GM12878 (cell line): ENCODE results near the gene IL36B. TPM values are rescaled to one million over a fixed set of nuclear protein-coding genes. Genes with fewer than 3 reads are reported as not detected.

Experiments
- ATAC-seq: fragments of 200-7000 bp; cut with Tn5 transposase; 3 replicates; pipeline ENCODE4 v1.9.1; 2020; ENCODE audit warnings: mild to moderate bottlenecking, moderate library complexity
- BruUV-seq: library from RNA; stranded (reverse); fragments of 400-500 nt; replicated peaks from 2 replicates; lab custom pipeline; 2021; lab: Mats Ljungman, UMichigan
- CTCF ChIA-PET: fragments of 300-600 bp; sonication (Branson Sonifier 250); formaldehyde crosslinking; extraction: SDS; loops from one replicate; lab custom pipeline; 2021; ENCODE audit warnings: inconsistent platforms; lab: Yijun Ruan, JAX
- POLR2A ChIA-PET: fragments of 350-600 bp; formaldehyde crosslinking; extraction: SDS; loops from one replicate; lab custom pipeline; 2021; ENCODE audit warnings: inconsistent platforms; lab: Charles Lee
- RAD21 ChIA-PET: fragments of 300-600 bp; sonication (Branson Sonifier 250); formaldehyde crosslinking; loops from one replicate; lab custom pipeline; 2023; ENCODE audit warnings: antibody characterized with exemption; ENCODE audit not compliant: unreplicated experiment; lab: Charles Lee
- SMC1A ChIA-PET: fragments of 300-600 bp; sonication (Branson Sonifier 250); formaldehyde crosslinking; loops from one replicate; lab custom pipeline; 2023; ENCODE audit not compliant: unreplicated experiment, uncharacterized antibody; lab: Charles Lee
- DNase-seq: peaks from one replicate; pipeline ENCODE4 v3.0.0-alpha.2; 2011; ENCODE audit warnings: low read depth, low spot score
- FAIRE-seq: peaks from 3 replicates; lab custom pipeline; 2011; peaks lifted over from hg19 to GRCh38; lab: Jason Lieb, UNC
- H2AFZ ChIP-seq: 2 replicates; pipeline ENCODE4 v1.6.0; 2011; ENCODE audit warnings: low read depth, low read length, control low read depth; ENCODE audit not compliant: control insufficient read depth
- H3K27ac ChIP-seq: 2 replicates; pipeline ENCODE4 v1.5.1; 2011; ENCODE audit warnings: control low read depth; ENCODE audit not compliant: control insufficient read depth, insufficient read depth
- H3K27me3 ChIP-seq, 2 experiments: replicated peaks in 1 of 2; 2 replicates each; pipeline versions ENCODE4 v1.6.0 to v1.6.1; 2011; ENCODE audit warnings: low read length in 1 of 2; ENCODE audit not compliant: control insufficient read depth in 2 of 2, insufficient read depth in 2 of 2
- H3K36me3 ChIP-seq, 2 experiments: 2 replicates each; pipeline ENCODE4 v1.5.1; 2011; ENCODE audit warnings: low read length in 1 of 2; ENCODE audit not compliant: control insufficient read depth in 2 of 2, insufficient read depth in 2 of 2
- H3K4me1 ChIP-seq: 2 replicates; pipeline ENCODE4 v1.6.1; 2011; ENCODE audit warnings: mild to moderate bottlenecking, low read length, moderate library complexity, mixed read lengths; ENCODE audit not compliant: control insufficient read depth, insufficient read depth
- H3K4me2 ChIP-seq: 2 replicates; pipeline ENCODE4 v1.6.0; 2011; ENCODE audit warnings: control low read depth; ENCODE audit not compliant: control insufficient read depth, insufficient read depth
- H3K4me3 ChIP-seq: fragments of 200-600 bp; sonication (generic); 2 replicates; pipeline ENCODE4 v1.5.1; 2016
- H3K79me2 ChIP-seq: 2 replicates; pipeline ENCODE4 v1.6.0; 2011; ENCODE audit warnings: low read length; ENCODE audit not compliant: control insufficient read depth, insufficient read depth
- H3K9ac ChIP-seq: 2 replicates; pipeline ENCODE4 v1.8.0; 2011; ENCODE audit warnings: low read length, control low read depth, mixed read lengths; ENCODE audit not compliant: control insufficient read depth, insufficient read depth
- H3K9me3 ChIP-seq: replicated peaks from 3 replicates; pipeline ENCODE4 v1.5.1; 2011; ENCODE audit warnings: mild to moderate bottlenecking, low read length; ENCODE audit not compliant: control insufficient read depth, insufficient read depth
- H4K20me1 ChIP-seq: 2 replicates; pipeline ENCODE4 v1.6.0; 2011; ENCODE audit not compliant: control insufficient read depth, insufficient read depth
- CBX5 ChIP-seq: sonication (generic); IDR thresholded peaks from 2 replicates; pipeline ENCODE4 v1.6.1; 2016; ENCODE audit warnings: low read depth, moderate library complexity, mild to moderate bottlenecking, inconsistent platforms
- ESRRA ChIP-seq: IDR thresholded peaks from 2 replicates; pipeline ENCODE4 v1.6.1; 2012; ENCODE audit warnings: mild to moderate bottlenecking, low read length, improper control_type of control experiment
- IKZF1 ChIP-seq: fragments of 450-650 bp; conservative IDR thresholded peaks from 2 replicates; pipeline ENCODE4 v1.6.1; 2017; ENCODE audit warnings: antibody characterized with exemption, mild to moderate bottlenecking
- IRF4 ChIP-seq: IDR thresholded peaks from 2 replicates; pipeline ENCODE4 v1.6.1; 2011; ENCODE audit warnings: low read depth, low read length
- NFIC ChIP-seq: IDR thresholded peaks from 2 replicates; pipeline ENCODE4 v1.6.1; 2012; ENCODE audit warnings: low read depth, mild to moderate bottlenecking, inconsistent platforms, low read length, moderate library complexity
- NFYA ChIP-seq: IDR thresholded peaks from 2 replicates; pipeline ENCODE4 v1.6.1; 2011; ENCODE audit warnings: low read depth, mild to moderate bottlenecking, low read length, improper control_type of control experiment, borderline replicate concordance
- NR2C2 ChIP-seq: IDR thresholded peaks from 2 replicates; pipeline ENCODE4 v1.6.1; 2011; ENCODE audit warnings: borderline replicate concordance, low read depth; ENCODE audit not compliant: control insufficient read depth, insufficient read length
- RBBP5 ChIP-seq: fragments of 200-600 bp; sonication (generic); conservative IDR thresholded peaks from 2 replicates; pipeline ENCODE4 v1.6.1; 2016
- SIX5 ChIP-seq: IDR thresholded peaks from 2 replicates; pipeline ENCODE4 v1.6.1; 2011; ENCODE audit warnings: mild to moderate bottlenecking, low read depth, low read length, moderate library complexity; ENCODE audit not compliant: severe bottlenecking
- SREBF1 ChIP-seq: IDR thresholded peaks from 2 replicates; pipeline ENCODE4 v1.6.1; 2012; ENCODE audit warnings: mild to moderate bottlenecking, low read length
- WGBS: methylation state at CpG from one replicate; pipeline ENCODE4 v1.1.6; 2016; ENCODE audit warnings: low lambda C conversion rate; ENCODE audit not compliant: insufficient replicate concordance, insufficient coverage; ENCODE audit errors: missing lambda C conversion rate; 5-methylcytosine and 5-hydroxymethylcytosine counted together
- in situ Hi-C: fragments of 300-500 bp; cut with MboI; formaldehyde crosslinking; loops from 9 replicates; pipeline ENCODE4 v1.14.3; 2018; ENCODE audit warnings: mixed read lengths
- intact Hi-C: fragments of 100-400 bp; cut with micrococcal nuclease; formaldehyde crosslinking; loops from one replicate; pipeline ENCODE4 v1.14.2; 2022; ENCODE audit not compliant: unreplicated experiment
- polyA plus RNA-seq, 11 experiments: library from polyadenylated mRNA; depleted of rRNA in 4 of 11; unstranded in 6 of 11; stranded (reverse) in 5 of 11; fragments of >200 nt; fragmentation: Nextera tagmentation in 4 of 11; fragmentation: Illumina TruSeq in 1 of 11; extraction: Ambion mirVana in 4 of 11; extraction: Trizol in 1 of 11; gene quantifications; 1 replicate in 1 of 11; 2 replicates in 10 of 11; pipeline versions ENCODE4 v1.2.1 to v1.2.3, GENCODE V29; 2011 to 2016; ENCODE audit warnings: inconsistent platforms in 2 of 11, missing spikeins in 2 of 11, low read depth in 1 of 11
- total RNA-seq, 4 experiments: library from RNA; depleted of rRNA in 3 of 4; stranded (reverse); fragments of >200 nt in 3 of 4; fragmentation: Illumina TruSeq in 1 of 4; extraction: Trizol in 1 of 4; gene quantifications; 2 replicates each; pipeline versions ENCODE4 v1.2.1 to v1.2.3, GENCODE V29; 2013 to 2021
- TF ChIP-seq, protein P1 (sequence below): IDR thresholded peaks from 2 replicates; pipeline ENCODE4 v1.6.1; 2012; ENCODE audit warnings: low read depth, low read length, improper control_type of control experiment
- TF ChIP-seq, protein P2 (sequence below): fragments of 150-350 bp; IDR thresholded peaks from 2 replicates; pipeline ENCODE4 v1.6.1; 2014; ENCODE audit warnings: mild to moderate bottlenecking, low read depth, low read length
- TF ChIP-seq, protein P3 (sequence below): fragments of 450-650 bp; IDR thresholded peaks from 2 replicates; pipeline ENCODE4 v1.6.1; 2017; ENCODE audit warnings: mild to moderate bottlenecking, moderate library complexity

IL36B gene
- total and polyA plus RNA-seq, 10 of the 15 experiments (the other 5 are each of a cell fraction or from before 2014, with no cell fraction given): not detected

DNA sequence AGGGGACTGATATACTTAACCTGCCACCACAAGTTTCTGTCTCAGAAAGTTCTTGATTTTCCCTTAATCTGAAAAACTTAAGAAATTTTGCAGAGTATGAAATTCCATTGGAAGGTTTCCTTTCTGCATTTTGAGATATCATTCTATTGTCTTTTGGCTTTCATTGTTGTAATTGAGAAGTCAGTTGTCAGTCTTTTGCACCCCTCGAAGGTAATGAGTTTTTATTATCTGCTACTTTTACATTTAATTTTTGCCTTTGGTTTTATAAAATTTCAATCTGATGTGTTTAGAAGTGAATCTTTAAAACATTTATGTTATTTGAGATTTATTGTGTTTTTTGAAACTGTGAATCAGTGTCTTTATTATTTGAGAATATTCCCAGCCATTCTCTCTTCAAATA, 52.2 kb downstream of the IL36B start:
- BruUV-seq: no TSS peak
- FAIRE-seq (no peak), DNase-seq (no peak), ATAC-seq (no peak)
- H3K36me3 ChIP-seq: no peaks in the 10 kb centered on the region
- no peak overlapping the region for H3K4me3 ChIP-seq
- SMC1A ChIA-PET: interaction anchor here (0.6 kb wide), 1 partner anchor 256 kb away, joined by 3 read pairs; no protein-coding TSS in a partner anchor
- TF ChIP-seq, protein P1, sequence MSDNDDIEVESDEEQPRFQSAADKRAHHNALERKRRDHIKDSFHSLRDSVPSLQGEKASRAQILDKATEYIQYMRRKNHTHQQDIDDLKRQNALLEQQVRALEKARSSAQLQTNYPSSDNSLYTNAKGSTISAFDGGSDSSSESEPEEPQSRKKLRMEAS: no peak
- TF ChIP-seq NR2C2: no peak
- peak; percentile 71; the same call in 1 of the 2 replicates for TF ChIP-seq CBX5
- 0% methylated on average over 1 of the region's 1 CpG for WGBS
- no peak overlapping the region for H3K27ac ChIP-seq
- no peaks in the 10 kb centered on the region; the same call in 1 of the 3 replicates for H3K9me3 ChIP-seq
- no peaks in the 10 kb centered on the region for H3K4me1 ChIP-seq
- H3K9ac ChIP-seq: no peak overlapping the region
- POLR2A ChIA-PET: no interaction called here
- RAD21 ChIA-PET: no interaction called here
- no peak overlapping the region for H3K4me2 ChIP-seq
- no peaks in the 10 kb centered on the region for H3K27me3 ChIP-seq
- H3K79me2 ChIP-seq: no peaks in the 10 kb centered on the region
- CTCF ChIA-PET: no interaction called here
- H2AFZ ChIP-seq: no peak overlapping the region
- in situ Hi-C loops: no loop called here
- no peaks in the 10 kb centered on the region for H4K20me1 ChIP-seq
- intact Hi-C loops: no loop called here

DNA sequence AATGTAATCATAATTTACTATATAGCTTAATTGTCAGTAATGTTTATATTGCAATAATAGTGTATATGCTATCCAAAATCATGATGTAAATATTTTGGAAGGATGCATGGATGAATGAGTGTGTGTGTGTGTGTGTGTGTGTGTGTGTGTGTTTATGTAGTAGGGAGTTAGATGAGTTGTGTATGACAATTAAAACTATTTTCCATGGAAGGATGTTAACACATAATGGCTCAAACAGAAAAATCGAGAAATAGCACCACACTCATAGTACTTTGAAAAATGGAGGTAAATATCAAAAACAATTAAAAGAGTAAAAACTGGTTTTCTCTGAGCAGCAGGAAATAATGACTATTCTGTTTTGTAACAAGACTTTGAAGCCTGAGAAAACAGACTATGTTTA, 55.5 kb downstream of the IL36B start:
- FAIRE-seq (no peak), DNase-seq (no peak), ATAC-seq (no peak)
- ChIA-PET POLR2A (no interaction called here), SMC1A (interaction anchor here (0.9 kb wide), 1 partner anchor 9 kb away, joined by 3 read pairs; no protein-coding TSS in a partner anchor), RAD21 (no interaction called here), CTCF (no interaction called here)
- no peaks in the 10 kb centered on the region; the same call in 1 of the 3 replicates for H3K9me3 ChIP-seq
- H3K9ac ChIP-seq: no peak overlapping the region
- no peaks in the 10 kb centered on the region for H3K27me3 ChIP-seq
- no peak overlapping the region for H3K4me2 ChIP-seq
- WGBS: 0% methylated on average over 1 of the region's 1 CpG
- no TSS peak for BruUV-seq
- no peaks in the 10 kb centered on the region for H3K4me1 ChIP-seq
- no peaks in the 10 kb centered on the region for H3K36me3 ChIP-seq
- no peaks in the 10 kb centered on the region for H3K79me2 ChIP-seq
- in situ Hi-C loops: no loop called here
- no peak overlapping the region for H3K4me3 ChIP-seq
- H3K27ac ChIP-seq: no peak overlapping the region
- intact Hi-C loops: no loop called here
- no peaks in the 10 kb centered on the region for H4K20me1 ChIP-seq
- H2AFZ ChIP-seq: no peak overlapping the region
- TF ChIP-seq ESRRA (no peak), NFIC (no peak), NFYA (no peak), RBBP5 (no peak), SREBF1 (no peak), SIX5 (no peak), IRF4 (no peak), IKZF1 (no peak)
- TF ChIP-seq, protein P2, sequence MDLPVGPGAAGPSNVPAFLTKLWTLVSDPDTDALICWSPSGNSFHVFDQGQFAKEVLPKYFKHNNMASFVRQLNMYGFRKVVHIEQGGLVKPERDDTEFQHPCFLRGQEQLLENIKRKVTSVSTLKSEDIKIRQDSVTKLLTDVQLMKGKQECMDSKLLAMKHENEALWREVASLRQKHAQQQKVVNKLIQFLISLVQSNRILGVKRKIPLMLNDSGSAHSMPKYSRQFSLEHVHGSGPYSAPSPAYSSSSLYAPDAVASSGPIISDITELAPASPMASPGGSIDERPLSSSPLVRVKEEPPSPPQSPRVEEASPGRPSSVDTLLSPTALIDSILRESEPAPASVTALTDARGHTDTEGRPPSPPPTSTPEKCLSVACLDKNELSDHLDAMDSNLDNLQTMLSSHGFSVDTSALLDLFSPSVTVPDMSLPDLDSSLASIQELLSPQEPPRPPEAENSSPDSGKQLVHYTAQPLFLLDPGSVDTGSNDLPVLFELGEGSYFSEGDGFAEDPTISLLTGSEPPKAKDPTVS: no peak
- TF ChIP-seq, protein P3, sequence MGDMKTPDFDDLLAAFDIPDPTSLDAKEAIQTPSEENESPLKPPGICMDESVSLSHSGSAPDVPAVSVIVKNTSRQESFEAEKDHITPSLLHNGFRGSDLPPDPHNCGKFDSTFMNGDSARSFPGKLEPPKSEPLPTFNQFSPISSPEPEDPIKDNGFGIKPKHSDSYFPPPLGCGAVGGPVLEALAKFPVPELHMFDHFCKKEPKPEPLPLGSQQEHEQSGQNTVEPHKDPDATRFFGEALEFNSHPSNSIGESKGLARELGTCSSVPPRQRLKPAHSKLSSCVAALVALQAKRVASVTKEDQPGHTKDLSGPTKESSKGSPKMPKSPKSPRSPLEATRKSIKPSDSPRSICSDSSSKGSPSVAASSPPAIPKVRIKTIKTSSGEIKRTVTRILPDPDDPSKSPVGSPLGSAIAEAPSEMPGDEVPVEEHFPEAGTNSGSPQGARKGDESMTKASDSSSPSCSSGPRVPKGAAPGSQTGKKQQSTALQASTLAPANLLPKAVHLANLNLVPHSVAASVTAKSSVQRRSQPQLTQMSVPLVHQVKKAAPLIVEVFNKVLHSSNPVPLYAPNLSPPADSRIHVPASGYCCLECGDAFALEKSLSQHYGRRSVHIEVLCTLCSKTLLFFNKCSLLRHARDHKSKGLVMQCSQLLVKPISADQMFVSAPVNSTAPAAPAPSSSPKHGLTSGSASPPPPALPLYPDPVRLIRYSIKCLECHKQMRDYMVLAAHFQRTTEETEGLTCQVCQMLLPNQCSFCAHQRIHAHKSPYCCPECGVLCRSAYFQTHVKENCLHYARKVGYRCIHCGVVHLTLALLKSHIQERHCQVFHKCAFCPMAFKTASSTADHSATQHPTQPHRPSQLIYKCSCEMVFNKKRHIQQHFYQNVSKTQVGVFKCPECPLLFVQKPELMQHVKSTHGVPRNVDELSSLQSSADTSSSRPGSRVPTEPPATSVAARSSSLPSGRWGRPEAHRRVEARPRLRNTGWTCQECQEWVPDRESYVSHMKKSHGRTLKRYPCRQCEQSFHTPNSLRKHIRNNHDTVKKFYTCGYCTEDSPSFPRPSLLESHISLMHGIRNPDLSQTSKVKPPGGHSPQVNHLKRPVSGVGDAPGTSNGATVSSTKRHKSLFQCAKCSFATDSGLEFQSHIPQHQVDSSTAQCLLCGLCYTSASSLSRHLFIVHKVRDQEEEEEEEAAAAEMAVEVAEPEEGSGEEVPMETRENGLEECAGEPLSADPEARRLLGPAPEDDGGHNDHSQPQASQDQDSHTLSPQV: no peak
